Jurkat, Clone E6-1 (cell line): ENCODE measurements around the gene MCC.

Experiments
- DNase-seq: peaks from one replicate; pipeline ENCODE4 v3.0.0-alpha.2; 2011; ENCODE audit warnings: low read depth, low spot score
- H3K4me3 ChIP-seq: 2 replicates; pipeline ENCODE4 v1.5.1; 2011; ENCODE audit warnings: mild to moderate bottlenecking, low read length, control low read depth, moderate library complexity

The MCC gene

GRCh38 chr5:113221294-113222176, 266.7 kb downstream of the MCC start:
- no peak for DNase-seq
- no peak overlapping the region for H3K4me3 ChIP-seq

GRCh38 chr5:113219695-113220094, 268.6 kb downstream of the MCC start:
- DNase-seq, result no peak
- H3K4me3 ChIP-seq, result no peak overlapping the region

GRCh38 chr5:113218906-113219517, 269.2 kb downstream of the MCC start:
- no peak for DNase-seq
- no peak overlapping the region for H3K4me3 ChIP-seq

GRCh38 chr5:113218200-113218599, 270.1 kb downstream of the MCC start:
- no peak overlapping the region for H3K4me3 ChIP-seq
- DNase-seq, result no peak

- DNase-seq, result no peak
- no peak overlapping the region for H3K4me3 ChIP-seq
These were observed 270.6 kb downstream of the MCC start for GRCh38 chr5:113217619-113218184.

DNA sequence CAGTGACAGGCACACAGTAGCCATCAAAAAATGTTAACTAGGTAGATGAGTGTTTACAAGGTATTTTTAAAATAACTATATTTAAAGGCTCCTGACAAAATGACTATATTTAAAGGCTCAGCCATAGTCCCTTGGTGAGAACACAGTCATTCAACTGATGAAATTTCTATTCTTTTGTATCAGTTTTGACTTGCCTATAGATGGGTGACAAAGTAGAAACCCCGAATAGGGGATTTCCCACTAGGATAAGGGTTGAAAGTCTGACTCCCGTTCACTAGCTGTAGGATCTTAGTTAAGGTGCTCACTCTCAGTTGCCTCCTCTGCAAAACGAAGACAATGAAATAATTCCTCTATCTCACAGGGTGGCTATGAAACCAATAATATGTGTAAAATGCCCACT, 271.7 kb downstream of the MCC start:
- no peak for DNase-seq
- no peak overlapping the region for H3K4me3 ChIP-seq

DNA sequence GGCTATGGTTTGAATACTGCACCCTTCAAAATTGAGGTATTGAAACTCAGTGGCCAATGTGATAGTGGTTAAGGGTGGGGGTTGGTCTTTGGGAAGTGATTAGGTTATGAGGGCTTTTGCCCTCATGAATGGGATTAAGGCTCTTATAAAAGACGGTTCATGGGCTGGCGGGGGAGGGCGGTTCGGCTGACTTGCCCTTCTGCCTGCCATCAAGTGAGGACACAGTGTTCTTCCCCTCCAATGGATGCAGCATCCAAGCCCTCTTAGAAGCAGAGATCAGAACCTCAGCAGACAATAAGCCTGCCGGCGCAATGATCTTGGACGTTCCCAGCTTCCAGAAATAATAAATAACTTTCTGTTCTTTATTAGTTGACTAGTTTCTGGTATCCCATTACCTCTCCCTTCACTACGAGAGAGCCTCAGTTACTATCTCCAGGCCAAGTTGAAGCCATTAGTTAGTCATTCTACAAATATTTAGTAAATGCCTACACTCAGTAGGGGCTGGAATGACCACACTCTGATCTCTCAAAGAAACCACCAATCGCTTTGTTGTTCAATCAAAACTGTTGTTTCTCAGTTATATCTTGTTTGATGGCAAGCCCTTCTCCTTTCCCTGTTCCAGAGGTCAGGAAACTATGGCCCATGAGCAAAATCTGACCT, 272.7 kb downstream of the MCC start:
- DNase-seq, result no peak
- H3K4me3 ChIP-seq, result no peak overlapping the region

GRCh38 chr5:113214606-113215323, 273.5 kb downstream of the MCC start:
- no peak for DNase-seq

DNA sequence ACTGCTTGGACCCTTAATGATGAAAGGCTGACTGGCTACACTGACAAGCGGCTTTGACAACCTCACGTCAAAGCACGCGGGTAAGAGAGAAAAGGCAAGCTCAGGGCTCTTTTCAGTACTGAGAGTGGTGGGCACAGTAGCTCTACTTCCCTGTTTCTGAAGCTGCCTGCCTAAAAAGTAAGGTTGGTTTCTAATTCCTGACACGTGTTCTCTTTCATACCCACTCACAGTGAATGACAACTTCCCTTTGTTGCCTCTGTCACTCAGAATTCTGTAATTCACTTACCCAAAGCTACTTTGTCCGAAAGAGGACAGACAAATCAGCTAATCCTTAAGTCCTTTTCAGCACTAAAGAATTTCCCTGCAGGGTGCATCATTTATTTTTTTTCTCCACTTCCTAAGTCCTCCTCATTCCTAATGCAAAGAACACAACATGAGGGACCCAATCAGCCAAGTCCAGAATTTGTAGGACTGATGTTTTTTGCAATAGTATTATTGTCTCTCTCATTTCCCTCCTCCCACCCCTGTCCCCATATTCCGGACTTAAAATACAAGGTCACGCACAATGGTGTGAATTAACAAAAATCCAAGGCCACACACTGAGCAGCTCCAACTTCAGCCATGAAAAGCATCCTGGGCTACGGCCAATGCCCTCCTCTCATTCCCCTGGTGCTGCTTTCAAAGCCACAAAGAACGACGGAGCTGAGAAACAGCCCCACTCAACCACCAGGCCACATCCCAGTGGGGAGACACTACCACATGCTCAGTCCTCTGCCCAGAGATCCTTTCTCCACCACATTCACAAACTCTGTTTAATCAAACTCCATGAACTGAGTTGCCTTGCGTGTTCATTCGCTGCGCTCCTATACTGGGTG, 274.5 kb downstream of the MCC start:
- no peak for DNase-seq
- H3K4me3 ChIP-seq, result no peak overlapping the region

More at GRCh38 chr5:113214606-113215323, 273.5 kb downstream of the MCC start:
- no peak overlapping the region for H3K4me3 ChIP-seq

DNA sequence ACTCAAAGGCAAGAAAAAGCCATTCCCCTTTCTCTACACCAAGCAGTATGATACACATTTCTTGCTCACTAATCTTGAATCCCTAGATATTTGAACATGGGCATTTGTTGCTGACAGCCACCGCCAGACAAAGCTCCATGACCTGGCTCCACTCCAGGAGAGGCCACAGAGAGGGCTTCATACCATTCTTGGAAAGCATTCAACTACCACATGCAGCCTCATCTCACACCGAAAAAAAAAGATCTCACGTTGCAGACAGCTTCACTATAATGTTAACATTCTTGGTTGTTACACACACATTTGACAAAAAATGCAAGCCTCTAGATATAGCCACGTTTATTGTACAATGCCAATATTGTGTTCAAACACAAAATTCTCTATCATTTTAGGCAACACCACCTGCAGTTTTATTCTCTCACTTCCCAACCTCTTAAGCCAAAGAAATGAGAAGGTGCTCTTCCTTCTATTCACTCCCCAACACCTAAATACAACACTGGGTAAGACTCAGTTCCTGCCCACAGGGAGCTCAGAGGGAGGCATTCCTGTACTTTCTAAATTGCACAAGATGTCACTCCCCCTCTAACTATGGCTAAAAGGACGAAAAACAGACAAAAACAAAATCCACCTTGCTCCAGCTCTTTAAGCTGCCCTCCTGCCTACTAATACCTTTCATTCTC, 275.9 kb downstream of the MCC start:
- DNase-seq, result no peak

GRCh38 chr5:113209498-113209897, 278.8 kb downstream of the MCC start:
- DNase-seq, result no peak
- H3K4me3 ChIP-seq, result no peak overlapping the region

More for the DNA sequence above, 275.9 kb downstream of the MCC start:
- no peak overlapping the region for H3K4me3 ChIP-seq

- no peak overlapping the region for H3K4me3 ChIP-seq
- no peak for DNase-seq
These were observed 282.4 kb downstream of the MCC start for GRCh38 chr5:113205807-113206206.

GRCh38 chr5:113205323-113205722, 282.9 kb downstream of the MCC start:
- DNase-seq, result no peak
- H3K4me3 ChIP-seq, result no peak overlapping the region

GRCh38 chr5:113204525-113205161, 283.6 kb downstream of the MCC start:
- no peak overlapping the region for H3K4me3 ChIP-seq
- DNase-seq, result no peak

GRCh38 chr5:113203916-113204315, 284.3 kb downstream of the MCC start:
- H3K4me3 ChIP-seq, result no peak overlapping the region
- DNase-seq, result no peak

GRCh38 chr5:113202746-113203716, 285.2 kb downstream of the MCC start:
- no peak for DNase-seq
- no peak overlapping the region for H3K4me3 ChIP-seq
